Vagina (tissue), 2 donors: ENCODE results near the gene EMSY.

Experiments used
- POLR2AphosphoS5 ChIP-seq, 2 donors: sonication (generic); formaldehyde crosslinking; IDR thresholded peaks; one replicate each; pipeline ENCODE4 v1.9.0; 2017; ENCODE audit warnings: antibody characterized with exemption in 2 of 2, mild to moderate bottlenecking in 2 of 2, low read depth in 1 of 2; ENCODE audit not compliant: insufficient read depth in 1 of 2
- TF ChIP-seq, protein P1 (sequence below), 3 experiments: fragments of 450-650 bp in 2 of 3; fragments of 200-600 bp in 1 of 3; sonication (generic) in 1 of 3; IDR thresholded peaks; one replicate each; pipeline ENCODE4 v1.5.1; 2017 to 2019; ENCODE audit warnings: antibody characterized with exemption in 3 of 3, mild to moderate bottlenecking in 2 of 3, moderate library complexity in 2 of 3

GRCh38 chr11:76601724-76602123 is 156.9 kb downstream of the EMSY start:
- TF ChIP-seq, protein P1, sequence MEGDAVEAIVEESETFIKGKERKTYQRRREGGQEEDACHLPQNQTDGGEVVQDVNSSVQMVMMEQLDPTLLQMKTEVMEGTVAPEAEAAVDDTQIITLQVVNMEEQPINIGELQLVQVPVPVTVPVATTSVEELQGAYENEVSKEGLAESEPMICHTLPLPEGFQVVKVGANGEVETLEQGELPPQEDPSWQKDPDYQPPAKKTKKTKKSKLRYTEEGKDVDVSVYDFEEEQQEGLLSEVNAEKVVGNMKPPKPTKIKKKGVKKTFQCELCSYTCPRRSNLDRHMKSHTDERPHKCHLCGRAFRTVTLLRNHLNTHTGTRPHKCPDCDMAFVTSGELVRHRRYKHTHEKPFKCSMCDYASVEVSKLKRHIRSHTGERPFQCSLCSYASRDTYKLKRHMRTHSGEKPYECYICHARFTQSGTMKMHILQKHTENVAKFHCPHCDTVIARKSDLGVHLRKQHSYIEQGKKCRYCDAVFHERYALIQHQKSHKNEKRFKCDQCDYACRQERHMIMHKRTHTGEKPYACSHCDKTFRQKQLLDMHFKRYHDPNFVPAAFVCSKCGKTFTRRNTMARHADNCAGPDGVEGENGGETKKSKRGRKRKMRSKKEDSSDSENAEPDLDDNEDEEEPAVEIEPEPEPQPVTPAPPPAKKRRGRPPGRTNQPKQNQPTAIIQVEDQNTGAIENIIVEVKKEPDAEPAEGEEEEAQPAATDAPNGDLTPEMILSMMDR (IDR thresholded peaks at IDR 0.05): no peak
- no peak for TF ChIP-seq POLR2AphosphoS5 (IDR thresholded peaks at IDR 0.05; ENCODE audit: insufficient read depth in 1 of 2, low read depth in 1 of 2)
